ENCODE results near the gene ATXN1.

GRCh38 chr6:16716321-16716858 lies 44.9 kb downstream of the ATXN1 start:
- TF ChIP-seq POLR2A (IDR thresholded peaks at IDR 0.05), result no peak
- TF ChIP-seq EP300 (IDR thresholded peaks at IDR 0.05), result no peak

All from gastroesophageal sphincter (tissue), 2 donors.